Activated CD8-positive, alpha-beta memory T cell treated with anti-CD3 and anti-CD28 coated beads, Interleukin-2, amount 50 U/mL, for 24 hours (primary cell): Measurements from ENCODE around the gene EAF1.
"Not testable (repeated sequence)": the region's sequence is repeated elsewhere in the genome, so short reads cannot be mapped to it uniquely, and the experiment has no call there.

Experiments used
- DNase-seq: peaks from one replicate; pipeline ENCODE4 v3.0.0-alpha.2; 2020; ENCODE audit errors: extremely low read depth

Gene EAF1

GRCh38 chr3:15478640-15478979 lies 51.2 kb downstream of the EAF1 start:
- no peak for DNase-seq

DNA sequence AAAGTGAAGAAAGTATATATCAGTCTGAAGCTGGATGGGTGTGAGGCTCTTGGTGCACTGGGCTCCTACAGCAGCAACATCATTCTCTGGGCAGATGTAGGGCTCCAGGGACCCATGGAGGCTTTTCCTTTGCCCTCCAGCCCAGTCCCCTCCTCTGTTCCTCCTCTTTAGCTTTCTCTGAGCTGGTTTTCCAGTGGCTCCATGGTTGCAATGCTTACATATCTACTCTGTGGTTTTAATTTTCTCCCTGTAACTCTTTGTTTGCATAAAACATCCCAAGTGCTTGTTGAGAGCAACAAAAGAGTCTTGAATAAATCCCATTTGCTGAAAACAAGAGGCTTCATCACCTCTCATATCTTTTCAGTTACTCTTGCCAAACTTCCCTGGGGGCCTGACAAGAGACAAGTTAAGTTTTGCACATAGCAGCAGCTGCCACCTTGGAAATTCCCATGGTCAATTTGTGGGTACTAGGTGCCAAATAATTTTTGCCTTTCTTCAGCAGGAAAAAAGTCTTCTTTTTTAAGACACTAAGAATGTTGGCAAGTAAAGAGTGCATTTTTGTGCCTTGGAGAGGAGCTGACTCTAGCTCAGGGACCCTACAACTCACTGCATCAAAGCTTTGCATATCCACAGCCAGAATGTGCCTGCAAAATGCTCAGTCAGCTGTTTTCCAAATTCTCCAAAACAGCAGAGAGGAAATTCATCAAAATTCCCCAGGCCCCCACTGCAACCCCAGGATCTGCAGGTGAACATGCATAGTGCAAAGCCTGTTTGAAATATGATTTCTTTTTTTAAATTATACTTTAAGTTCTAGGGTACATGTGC lies 52.2 kb downstream of the EAF1 start:
- no peak for DNase-seq

DNA sequence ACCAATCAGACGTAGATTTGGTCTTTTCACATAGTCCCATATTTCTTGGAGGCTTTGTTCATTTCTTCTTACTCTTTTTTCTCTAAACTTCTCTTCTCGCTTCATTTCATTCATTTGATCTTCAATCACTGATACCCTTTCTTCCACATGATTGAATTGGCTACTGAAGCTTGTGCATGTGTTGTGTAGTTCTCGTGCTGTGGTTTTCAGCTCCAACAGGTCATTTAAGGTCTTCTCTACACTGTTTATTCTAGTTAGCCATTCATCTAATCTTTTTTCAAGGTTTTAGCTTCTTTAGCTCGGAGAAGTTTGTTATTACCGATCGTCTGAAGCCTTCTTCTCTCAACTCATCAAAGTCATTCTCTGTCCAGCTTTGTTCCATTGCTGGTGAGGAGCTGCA lies 57.2 kb downstream of the EAF1 start:
- not testable (repeated sequence) for DNase-seq

- no peak for DNase-seq
Measured at GRCh38 chr3:15486020-15486419, 58.6 kb downstream of the EAF1 start.

- no peak for DNase-seq
Measured at GRCh38 chr3:15486979-15487378, 59.6 kb downstream of the EAF1 start.

DNA sequence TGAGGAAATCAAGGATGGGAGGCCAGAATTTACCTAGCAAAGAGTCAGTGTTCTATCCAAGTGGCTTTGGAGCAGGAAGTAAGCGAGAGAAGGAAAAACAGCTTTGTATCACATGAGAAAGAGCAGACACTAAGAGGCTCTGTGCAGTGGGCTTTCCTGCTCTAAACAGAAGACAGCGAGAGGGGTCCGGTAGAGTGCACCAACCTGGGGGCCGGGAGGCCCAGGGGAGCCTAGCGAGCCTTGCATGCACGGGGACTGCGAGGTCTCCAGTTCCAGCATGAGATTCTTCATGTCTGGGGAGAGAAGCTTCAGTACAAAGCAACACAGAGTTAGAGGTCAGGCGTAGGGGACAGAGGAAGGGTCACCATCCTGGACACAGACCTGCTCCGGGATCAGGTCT lies 60.6 kb downstream of the EAF1 start:
- DNase-seq: no peak

- no peak for DNase-seq
Measured at GRCh38 chr3:15490158-15490557, 62.8 kb downstream of the EAF1 start.

DNA sequence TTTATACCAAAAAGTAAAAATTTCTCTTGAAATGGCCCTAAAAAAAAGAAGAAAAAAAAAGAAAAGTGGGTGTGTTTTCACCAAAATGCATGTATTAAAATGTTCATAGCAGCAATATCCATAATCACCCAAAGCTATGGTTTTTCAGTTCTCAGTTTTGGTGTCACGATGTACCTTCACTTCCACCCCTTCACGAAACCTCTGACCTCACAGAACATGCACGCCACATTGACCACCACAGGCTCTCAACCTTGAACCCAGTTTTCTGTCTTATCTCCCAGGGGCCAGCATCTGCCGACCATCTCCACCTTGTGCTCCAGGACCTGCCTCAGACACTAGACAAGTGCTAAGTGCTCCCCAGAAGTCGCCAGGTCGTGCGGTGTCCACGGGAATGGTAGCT lies 63.7 kb downstream of the EAF1 start:
- no peak for DNase-seq
